Measurements from ENCODE around the gene FAM184A.
A peak's percentile ranks its signal among the peaks of the same experiment; 100 is the strongest.

DNA sequence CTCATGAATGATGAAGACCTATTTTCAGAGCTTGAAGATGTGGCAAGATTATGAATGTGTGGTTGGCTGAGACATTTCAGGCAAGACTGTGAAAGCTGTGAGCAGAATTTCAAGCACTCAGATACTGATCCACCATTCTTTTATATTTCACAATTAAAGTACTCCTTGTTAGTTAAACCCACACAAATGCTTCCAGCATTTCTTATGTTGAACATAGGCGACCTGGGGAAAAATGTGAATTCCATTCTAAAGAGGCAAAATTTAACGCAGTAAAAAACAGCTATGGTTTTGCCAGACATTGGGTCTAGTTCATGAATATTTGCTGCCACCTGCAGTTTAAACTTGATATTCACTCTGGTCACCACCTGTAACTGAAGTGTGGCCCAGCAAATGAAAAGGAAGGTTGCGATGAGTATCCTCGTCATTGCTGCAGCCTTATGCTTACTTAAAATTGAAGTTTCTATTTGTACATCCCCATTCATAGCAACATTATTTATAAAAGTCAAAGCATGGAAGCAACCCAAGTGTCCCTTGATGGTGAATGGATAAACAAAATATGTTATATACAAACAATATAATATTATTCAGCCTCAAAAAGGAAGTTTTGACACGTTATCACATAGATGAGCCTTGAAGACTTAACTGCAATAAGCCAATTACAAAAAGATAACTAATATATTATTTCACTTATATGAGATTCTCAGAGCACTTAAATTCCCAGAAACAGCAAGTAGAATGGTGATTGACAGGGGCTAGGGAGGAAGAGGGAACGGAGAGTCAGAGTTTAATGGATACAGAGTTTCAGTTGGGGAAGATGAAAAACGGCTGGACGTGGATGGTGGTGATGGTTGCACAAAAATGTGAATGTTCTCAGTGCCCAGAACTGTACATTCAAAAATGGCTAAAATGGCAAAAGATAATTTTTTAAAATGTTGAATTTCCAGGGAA, 32.4 kb upstream of the FAM184A start:
- TF ChIP-seq POLR2A (IDR thresholded peaks at IDR 0.05), result no peak
- TF ChIP-seq, protein P1, sequence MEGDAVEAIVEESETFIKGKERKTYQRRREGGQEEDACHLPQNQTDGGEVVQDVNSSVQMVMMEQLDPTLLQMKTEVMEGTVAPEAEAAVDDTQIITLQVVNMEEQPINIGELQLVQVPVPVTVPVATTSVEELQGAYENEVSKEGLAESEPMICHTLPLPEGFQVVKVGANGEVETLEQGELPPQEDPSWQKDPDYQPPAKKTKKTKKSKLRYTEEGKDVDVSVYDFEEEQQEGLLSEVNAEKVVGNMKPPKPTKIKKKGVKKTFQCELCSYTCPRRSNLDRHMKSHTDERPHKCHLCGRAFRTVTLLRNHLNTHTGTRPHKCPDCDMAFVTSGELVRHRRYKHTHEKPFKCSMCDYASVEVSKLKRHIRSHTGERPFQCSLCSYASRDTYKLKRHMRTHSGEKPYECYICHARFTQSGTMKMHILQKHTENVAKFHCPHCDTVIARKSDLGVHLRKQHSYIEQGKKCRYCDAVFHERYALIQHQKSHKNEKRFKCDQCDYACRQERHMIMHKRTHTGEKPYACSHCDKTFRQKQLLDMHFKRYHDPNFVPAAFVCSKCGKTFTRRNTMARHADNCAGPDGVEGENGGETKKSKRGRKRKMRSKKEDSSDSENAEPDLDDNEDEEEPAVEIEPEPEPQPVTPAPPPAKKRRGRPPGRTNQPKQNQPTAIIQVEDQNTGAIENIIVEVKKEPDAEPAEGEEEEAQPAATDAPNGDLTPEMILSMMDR (IDR thresholded peaks at IDR 0.05), result peak; percentile 37 to 88 (median 75)
